ENCODE results near the gene ZBTB2.
A peak's percentile ranks its signal among the peaks of the same experiment; 100 is the strongest.
"Not testable (repeated sequence)": the region's sequence is repeated elsewhere in the genome, so short reads cannot be mapped to it uniquely, and the experiment has no call there.

The ZBTB2 gene

GRCh38 chr6:151325075-151326050 lies 66.0 kb downstream of the ZBTB2 start:
- DNase-seq: no peak

- no peak for DNase-seq
Observed at GRCh38 chr6:151324488-151324825, 66.9 kb downstream of the ZBTB2 start.

DNA sequence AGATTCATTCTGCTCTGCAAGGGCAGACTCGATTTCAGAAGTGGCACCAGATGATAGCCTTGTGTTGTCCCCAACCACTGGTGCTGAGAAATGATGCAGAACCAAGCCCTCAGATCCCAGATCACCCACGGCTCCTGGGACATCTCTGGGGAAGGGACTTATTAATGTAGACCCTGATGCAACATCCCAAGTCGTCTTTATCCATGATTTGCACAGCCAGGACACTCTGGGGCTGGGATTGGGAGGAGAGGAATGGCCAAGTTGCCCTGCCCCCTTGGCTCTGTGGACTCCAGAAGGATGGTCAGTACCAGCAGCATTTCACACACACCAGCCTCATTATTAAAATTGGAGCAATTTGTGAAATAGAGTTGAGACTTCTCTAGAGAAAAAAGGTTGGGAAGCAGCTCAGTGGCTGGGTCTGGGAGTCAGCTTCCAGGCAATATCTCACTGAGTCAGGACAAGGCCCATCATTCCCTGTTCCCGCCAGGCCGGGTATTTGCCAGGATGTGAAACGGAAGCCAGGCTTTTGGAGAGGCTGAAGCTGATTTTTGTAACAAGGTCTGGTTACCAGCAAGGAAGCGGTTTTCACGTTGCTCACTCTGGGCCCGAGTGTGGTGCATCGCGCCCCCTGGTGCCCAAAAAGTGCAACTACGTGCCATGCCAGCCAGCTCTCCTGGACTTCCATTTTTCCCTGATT lies 67.4 kb downstream of the ZBTB2 start:
- DNase-seq: peak; percentile 80

GRCh38 chr6:151322570-151322969 lies 68.8 kb downstream of the ZBTB2 start:
- no peak for DNase-seq

DNA sequence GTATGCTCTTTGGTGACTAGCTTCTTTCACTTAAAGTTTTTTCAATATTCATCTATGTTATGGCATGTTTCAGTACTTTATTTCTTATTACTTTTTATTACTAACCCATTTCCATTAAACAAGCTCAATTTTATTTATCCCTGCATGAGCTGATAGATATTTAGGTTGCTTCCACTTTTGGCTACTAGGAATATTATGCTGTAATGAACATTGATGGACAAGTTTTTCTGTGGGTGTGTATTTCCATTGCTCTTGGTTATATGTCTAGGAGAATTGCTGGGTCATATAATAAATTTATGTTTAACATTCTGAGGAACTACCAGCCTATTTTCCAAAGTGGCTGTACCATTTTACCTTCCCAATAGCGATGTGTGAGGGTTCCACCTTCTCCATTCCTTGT lies 69.9 kb downstream of the ZBTB2 start:
- no peak for DNase-seq

GRCh38 chr6:151320140-151320539 lies 71.2 kb downstream of the ZBTB2 start:
- DNase-seq: no peak

DNA sequence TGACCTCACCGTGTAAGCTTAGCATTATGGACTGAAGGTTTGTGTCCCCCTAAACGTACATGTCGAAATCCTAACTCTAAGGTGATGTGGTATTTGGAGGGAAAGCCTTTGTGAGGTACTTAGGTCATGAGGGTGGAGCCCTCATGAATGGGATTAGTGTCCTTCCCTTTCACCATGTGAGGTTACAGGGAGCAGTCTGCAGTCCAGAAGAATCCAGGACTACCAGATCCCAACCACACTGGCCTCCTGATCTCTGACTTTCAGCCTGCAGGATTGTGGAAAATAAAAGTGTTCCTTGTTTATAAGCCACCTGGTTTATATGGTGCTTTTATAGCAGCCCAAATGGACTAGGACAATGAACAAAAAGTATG lies 73.4 kb downstream of the ZBTB2 start:
- DNase-seq: no peak

DNA sequence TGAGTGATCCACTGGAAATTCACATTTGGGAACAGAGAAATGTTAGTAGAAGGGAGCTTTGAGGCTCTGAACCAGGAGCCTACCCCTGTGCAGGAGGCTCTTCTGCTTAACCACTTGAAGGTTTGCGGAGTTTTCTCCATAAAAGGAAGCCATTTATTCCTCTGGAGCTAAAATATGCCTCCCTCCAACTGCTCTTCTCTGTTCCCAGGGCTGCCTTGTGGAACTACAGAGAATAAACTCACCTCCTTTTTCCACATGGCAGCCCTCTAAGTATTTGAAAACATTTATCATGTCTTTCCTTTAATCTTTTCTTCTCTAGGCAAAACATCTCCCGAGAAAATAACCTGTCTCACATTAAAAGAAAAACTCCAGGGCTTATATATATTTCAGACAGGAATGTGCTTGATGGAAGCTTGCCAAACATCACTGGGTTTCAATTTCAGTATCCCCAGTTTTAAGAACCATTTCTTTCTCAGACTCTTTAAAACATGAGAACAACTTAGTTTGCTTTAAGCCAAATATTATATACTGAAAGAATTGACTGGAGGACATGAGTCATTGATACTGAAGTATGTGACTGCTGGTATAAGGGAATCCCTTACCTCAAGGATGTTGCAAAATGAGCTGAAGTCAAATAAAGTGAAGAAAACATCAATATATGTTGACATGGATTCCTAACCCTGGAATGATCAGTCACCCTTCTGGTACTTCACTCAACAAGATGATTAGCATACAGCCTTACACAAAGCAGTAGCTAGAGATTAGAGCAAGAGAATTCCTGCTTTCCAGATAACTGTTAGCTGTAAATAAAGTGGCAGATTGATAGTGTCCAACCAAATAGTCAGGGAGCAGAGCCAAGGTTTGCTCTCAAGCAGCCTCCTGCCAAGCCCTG lies 74.0 kb downstream of the ZBTB2 start:
- no peak for DNase-seq

DNA sequence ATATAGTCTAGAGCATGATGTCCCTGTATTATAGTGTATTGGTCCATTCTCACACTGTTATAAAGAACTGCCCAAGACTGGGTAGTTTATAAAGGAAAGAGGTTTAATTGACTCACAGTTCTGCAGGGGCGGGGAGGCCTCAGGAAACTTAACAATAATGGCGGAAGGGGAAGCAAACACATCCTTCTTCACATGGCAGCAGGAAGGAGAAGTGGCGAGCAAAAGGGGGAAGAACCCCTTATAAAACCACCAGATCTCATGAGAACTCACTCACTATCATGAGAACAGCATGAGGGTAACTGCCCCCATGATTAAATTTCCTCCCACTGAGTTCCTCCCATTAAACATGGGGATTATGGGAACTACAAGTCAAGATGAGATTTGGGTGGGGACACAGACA lies 75.7 kb downstream of the ZBTB2 start:
- DNase-seq: not testable (repeated sequence)

Data from DMS153 (cell line).